C4-2B (cell line): ENCODE data around the gene EVX1.

Source experiments
- H3K27ac ChIP-seq: fragments of 450-650 bp; 2 replicates; pipeline ENCODE4 v1.5.1; 2017
- CTCF ChIP-seq: fragments of 450-650 bp; conservative IDR thresholded peaks from 2 replicates; pipeline ENCODE4 v1.5.1; 2017; ENCODE audit warnings: mild to moderate bottlenecking
- ZFX ChIP-seq: fragments of 450-650 bp; IDR thresholded peaks from 2 replicates; pipeline ENCODE4 v1.6.1; 2017

EVX1 gene

GRCh38 chr7:27207348-27207985 is 35.1 kb upstream of the EVX1 start:
- TF ChIP-seq ZFX (no peak), CTCF (no peak)
- H3K27ac ChIP-seq: no peak overlapping the region

- TF ChIP-seq ZFX (no peak), CTCF (no peak)
- no peak overlapping the region for H3K27ac ChIP-seq
Observed at GRCh38 chr7:27208998-27209397, 33.6 kb upstream of the EVX1 start.

GRCh38 chr7:27209933-27210440 is 32.6 kb upstream of the EVX1 start:
- H3K27ac ChIP-seq: no peak overlapping the region
- TF ChIP-seq ZFX (no peak), CTCF (no peak)

GRCh38 chr7:27210441-27211083 is 32.0 kb upstream of the EVX1 start:
- no peak for TF ChIP-seq ZFX
- TF ChIP-seq CTCF: peak; percentile 89

GRCh38 chr7:27211084-27211446 is 31.5 kb upstream of the EVX1 start:
- TF ChIP-seq CTCF: no peak
- TF ChIP-seq ZFX: no peak
- no peak overlapping the region for H3K27ac ChIP-seq

More at GRCh38 chr7:27210441-27211083, 32.0 kb upstream of the EVX1 start:
- H3K27ac ChIP-seq: no peak overlapping the region

- TF ChIP-seq CTCF: no peak
- no peak for TF ChIP-seq ZFX
Observed at GRCh38 chr7:27211764-27212204, 30.8 kb upstream of the EVX1 start.

More at GRCh38 chr7:27211764-27212204, 30.8 kb upstream of the EVX1 start:
- H3K27ac ChIP-seq: no peak overlapping the region
